Vagina (tissue), 2 donors: ENCODE results near the gene ERAL1.

Source experiments
- POLR2AphosphoS5 ChIP-seq, 2 donors: sonication (generic); formaldehyde crosslinking; IDR thresholded peaks; one replicate each; pipeline ENCODE4 v1.9.0; 2017; ENCODE audit warnings: antibody characterized with exemption in 2 of 2, mild to moderate bottlenecking in 2 of 2, low read depth in 1 of 2; ENCODE audit not compliant: insufficient read depth in 1 of 2
- TF ChIP-seq, protein P1 (sequence below), 3 experiments: fragments of 450-650 bp in 2 of 3; fragments of 200-600 bp in 1 of 3; sonication (generic) in 1 of 3; IDR thresholded peaks; one replicate each; pipeline ENCODE4 v1.5.1; 2017 to 2019; ENCODE audit warnings: antibody characterized with exemption in 3 of 3, mild to moderate bottlenecking in 2 of 3, moderate library complexity in 2 of 3

DNA sequence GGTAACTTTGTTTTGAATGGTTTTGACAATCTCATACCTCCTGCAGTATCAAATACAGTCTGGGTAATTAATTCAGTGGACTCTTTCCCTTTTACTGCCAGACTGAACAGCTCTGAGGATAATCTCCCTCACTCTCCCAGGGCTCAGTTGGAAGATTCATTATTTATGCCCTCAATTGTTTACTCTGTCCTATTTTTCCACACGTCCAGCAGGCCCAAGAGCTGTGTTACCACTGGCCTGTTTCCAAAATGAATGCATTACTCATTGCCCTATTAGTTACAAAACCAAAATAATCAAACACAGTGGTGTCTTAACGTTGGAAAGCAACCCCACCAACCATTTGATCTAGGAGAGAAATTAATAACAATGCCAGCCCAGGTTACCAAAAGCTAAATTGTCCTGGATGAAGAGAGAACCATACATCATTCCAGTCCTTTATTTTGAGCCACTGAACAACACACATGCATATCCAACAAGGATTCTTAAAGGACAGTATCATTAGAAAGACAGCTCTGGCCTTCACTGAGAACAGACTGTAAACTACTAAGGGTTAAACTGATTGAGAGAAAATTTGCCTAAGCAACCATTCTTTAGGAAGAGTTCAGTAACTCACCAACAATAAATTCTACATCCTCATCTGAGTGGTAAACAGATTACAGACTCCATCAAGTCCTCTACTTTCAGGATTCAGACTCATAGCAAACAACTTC is 46.7 kb upstream of the ERAL1 start:
- TF ChIP-seq, protein P1, sequence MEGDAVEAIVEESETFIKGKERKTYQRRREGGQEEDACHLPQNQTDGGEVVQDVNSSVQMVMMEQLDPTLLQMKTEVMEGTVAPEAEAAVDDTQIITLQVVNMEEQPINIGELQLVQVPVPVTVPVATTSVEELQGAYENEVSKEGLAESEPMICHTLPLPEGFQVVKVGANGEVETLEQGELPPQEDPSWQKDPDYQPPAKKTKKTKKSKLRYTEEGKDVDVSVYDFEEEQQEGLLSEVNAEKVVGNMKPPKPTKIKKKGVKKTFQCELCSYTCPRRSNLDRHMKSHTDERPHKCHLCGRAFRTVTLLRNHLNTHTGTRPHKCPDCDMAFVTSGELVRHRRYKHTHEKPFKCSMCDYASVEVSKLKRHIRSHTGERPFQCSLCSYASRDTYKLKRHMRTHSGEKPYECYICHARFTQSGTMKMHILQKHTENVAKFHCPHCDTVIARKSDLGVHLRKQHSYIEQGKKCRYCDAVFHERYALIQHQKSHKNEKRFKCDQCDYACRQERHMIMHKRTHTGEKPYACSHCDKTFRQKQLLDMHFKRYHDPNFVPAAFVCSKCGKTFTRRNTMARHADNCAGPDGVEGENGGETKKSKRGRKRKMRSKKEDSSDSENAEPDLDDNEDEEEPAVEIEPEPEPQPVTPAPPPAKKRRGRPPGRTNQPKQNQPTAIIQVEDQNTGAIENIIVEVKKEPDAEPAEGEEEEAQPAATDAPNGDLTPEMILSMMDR (IDR thresholded peaks at IDR 0.05), result no peak
- no peak for TF ChIP-seq POLR2AphosphoS5 (IDR thresholded peaks at IDR 0.05; ENCODE audit: insufficient read depth in 1 of 2, low read depth in 1 of 2)
